SW480 (cell line): ENCODE measurements around the gene SLC1A2.
A peak's percentile ranks its signal among the peaks of the same experiment; 100 is the strongest.

Experiments
- DNase-seq: peaks from one replicate; pipeline ENCODE4 v3.0.0-alpha.2; 2016; ENCODE audit warnings: low spot score

Gene SLC1A2

GRCh38 chr11:35413598-35413997, 5.8 kb downstream of the SLC1A2 start:
- DNase-seq = no peak

DNA sequence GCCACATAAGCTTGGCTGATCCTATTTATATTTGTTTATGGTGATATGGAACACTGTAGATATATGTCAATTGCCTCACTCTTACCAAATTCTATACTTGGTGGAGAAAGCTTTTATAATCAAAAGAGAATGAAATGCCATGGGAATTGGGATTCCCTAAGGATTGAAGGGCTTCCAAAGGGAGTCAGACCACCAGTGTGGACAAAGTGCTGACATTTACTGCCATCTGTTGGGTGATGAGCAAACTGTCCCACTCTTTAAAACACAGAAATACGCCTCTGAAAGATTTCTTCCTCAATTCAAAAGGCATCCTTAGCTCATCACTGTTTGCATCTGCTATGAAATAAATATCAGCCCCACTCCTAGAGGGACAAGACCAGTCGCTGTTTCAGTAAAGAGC, 7.1 kb downstream of the SLC1A2 start:
- DNase-seq = peak; percentile 46

- DNase-seq = no peak
These were observed 12.3 kb downstream of the SLC1A2 start for GRCh38 chr11:35407041-35407440.

DNA sequence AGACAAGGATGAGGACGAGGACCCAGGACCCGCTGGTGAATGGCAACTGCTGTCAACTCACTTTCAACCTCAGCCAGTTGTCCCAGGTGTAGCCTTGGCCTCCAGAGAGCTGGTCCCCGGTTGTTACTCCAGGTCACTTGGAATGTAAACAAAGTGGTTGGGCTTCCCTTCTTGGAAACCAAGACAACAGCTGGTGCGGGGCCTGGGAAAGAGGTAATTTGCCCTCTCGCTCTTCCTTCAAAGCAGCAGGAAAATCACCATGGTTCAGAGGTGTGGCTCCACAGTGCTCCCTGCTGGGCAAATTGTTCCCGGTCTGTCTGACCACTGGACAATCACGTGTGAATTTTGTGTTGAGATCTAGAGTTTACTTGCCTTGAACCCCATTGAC, 15.0 kb downstream of the SLC1A2 start:
- DNase-seq = no peak

- no peak for DNase-seq
These were observed 15.5 kb downstream of the SLC1A2 start for GRCh38 chr11:35403765-35404387.

DNA sequence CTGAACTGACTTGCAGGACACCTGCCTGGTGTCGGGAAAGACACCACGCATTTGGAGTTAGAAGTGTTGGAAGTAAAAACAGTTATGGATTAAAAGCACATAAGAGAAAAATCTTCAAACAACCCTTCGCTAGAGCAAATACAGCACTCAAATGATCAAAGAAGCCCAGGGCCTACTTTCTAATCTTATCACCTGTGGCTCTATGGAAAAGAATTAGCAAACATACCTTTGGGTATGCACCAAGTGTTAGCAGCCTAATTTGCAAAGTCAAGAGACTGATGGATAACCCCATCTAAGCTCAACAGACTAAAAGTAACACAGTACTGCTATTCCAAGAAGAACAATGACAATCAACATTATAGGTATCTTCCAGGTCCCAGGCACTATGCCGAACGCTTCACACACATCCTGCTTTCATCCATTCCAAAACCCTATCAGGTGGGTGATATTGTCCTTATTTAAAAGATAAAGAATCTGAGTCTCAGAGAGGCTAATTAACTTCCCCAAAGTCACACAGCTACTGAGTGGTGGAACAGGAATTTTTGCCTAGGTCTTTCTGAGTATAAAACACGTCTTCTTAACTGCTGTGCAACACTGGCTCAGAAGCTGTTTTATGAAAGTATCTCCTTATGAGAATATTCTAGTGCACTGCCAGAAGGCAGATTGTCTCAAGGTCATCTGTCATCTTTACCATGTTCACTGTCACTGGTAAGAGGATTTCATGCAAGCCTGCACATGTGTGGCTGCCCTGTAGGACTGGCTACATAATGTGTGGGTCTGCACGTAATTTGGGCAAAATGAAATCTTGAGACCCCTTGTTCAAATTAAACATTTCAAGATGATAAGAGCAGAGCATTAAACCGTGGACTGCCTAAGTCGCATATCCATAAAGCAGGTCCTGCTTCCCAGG, 16.4 kb downstream of the SLC1A2 start:
- DNase-seq = no peak

DNA sequence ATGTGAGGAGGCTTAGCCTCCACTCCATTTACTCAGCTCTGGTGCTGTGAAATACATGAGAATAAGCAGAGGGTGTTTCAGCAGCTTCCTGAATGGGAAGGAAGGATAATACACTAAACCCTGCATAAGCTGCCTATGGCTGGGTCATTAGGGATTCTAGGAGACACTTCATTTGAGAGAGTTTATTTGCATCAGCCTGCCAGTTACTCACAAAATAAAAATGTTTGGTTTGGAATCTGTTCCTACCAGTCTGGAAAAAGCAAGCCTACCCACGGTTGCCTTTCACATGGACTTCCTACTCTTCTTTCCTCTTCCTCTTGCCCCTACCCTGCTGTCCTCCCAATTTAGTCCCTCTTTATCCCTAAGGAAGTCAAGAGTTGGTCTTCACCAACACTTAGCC, 20.5 kb downstream of the SLC1A2 start:
- no peak for DNase-seq

DNA sequence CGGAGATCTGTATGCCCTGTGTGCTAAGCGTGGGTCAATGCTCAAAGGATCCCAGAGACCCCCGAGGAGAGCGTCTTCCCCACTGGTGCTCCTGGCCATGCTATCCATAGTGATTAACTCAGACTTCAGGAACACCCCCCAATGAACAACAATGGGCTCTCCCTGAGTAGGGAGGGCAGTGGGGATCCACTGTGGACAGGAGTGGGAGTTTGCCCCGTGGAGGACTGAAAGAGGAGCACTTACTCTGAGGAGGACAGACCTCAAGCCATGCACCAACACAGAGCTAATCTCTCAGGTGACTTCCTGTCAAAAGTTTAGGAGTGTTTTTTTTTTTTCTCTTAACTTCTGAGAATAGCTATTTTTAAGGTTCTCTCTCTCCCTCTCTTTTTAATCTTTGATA, 24.4 kb downstream of the SLC1A2 start:
- DNase-seq = no peak

- DNase-seq = no peak
These were observed 26.3 kb downstream of the SLC1A2 start for GRCh38 chr11:35393098-35393497.

DNA sequence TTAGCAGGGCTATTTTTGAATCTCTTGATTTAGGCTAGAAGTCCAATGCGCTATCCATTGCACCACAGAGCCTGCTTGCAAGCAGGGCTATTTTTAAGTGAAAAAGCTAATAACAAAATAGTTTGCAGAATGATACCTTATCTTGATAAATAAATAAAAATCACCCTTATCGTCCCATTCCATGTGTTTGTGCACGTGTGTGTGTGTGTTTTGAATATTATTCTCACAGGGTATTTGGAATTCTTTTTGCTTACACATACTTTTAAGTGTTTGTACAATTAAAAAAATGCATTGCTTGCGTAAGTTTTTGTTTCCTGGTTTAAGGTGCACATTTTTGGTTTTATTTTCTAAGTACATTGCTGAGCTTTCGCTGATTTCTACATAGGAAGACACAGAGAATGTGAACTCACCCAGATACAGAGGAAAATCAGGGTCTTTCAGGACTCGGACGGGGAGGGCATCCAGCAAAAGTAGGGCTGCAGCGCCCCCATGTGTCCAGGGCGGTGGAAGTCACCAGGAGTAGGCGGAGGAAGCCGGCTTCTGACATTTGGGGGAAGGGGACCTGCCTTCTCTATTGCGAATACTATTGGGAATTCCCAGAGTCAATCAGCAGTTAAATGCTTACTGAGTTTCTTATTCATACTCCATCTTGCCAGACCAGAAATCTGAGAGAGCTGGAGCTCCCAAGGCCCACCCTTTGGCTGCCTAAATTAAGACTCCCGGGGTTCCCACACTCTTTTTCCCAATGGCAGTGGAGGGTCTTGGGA, 27.3 kb downstream of the SLC1A2 start:
- DNase-seq = peak; percentile 74

DNA sequence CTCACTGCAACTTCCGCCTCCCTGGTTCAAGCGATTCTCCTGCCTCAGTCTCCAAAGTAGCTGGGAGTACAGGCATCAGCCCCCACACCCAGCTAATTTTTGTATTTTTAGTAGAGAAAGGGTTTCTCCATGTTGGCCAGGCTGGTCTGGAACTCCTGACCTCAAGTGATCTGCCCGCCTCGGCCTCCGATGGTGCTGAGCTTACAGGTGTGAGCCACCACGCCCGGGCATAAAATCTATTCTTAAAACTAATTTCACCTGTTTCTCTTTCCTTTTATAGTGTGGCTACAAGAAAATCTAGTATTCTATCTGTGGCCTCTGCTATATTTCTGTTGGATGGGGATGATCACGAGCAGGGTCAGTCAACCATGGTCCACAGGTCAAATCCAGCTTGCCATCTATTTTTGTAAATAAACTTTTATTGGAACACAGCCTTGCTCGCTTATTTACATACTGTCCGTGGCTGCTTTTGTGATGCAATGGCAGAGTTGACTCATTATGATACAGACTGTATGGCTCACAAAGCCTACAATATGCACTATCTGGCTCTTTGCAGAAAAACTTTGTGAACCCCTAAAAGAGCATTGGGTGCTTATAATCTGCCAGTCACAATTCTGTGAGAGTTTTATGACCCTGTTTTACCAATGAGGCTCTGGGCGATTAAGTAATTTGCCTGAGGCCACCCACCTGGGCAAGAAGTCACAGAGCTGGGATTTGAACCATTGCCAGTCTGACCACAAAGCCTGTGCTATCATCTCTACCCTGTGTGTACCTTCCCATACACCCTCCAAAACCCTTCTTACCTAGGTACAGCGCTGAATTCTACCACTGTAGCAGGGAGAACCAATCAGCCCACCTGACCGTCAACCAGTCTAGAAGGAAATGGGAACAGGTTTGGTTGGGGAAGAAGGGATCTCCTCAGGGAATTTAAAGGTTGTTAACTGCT, 28.3 kb downstream of the SLC1A2 start:
- peak; percentile 50 for DNase-seq

GRCh38 chr11:35389897-35390465, 29.4 kb downstream of the SLC1A2 start:
- DNase-seq = no peak

DNA sequence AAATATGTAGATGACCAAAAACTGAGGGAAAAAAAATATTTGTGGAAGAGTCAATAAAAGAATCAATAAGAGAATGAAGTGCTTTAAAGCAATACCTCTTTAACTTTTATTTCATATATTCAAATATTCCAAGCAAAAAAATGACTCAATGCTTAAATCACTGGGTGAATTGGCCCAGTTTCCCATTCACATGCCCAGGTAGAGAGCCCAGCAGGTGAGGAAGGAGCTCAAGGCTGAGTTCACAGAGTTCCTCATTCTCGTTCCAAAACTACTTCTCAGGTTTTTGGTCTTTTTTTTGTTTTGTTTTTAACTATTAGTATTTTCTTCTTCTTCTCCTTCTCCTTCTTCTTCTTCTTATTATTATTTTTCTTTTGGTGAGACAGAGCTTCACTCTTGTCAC, 30.2 kb downstream of the SLC1A2 start:
- no peak for DNase-seq

DNA sequence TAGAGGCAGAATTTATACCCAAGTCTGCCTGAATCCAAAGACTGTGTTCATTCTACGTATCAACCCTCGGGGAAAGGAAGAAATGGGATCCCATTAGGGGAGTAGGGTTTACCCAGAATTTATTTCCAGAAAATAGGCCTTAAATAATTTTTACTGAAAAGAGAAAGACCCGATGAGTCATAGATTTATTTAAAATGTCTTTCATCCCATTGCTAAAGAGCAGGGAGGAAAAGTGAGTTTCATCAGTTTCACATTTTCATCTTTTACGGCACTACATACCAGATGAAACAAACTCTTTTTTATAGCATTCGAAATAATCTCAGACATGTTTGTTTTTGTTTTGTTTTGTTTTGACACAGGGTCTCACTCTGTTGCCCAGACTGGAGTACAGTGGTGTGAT, 31.3 kb downstream of the SLC1A2 start:
- DNase-seq = no peak

DNA sequence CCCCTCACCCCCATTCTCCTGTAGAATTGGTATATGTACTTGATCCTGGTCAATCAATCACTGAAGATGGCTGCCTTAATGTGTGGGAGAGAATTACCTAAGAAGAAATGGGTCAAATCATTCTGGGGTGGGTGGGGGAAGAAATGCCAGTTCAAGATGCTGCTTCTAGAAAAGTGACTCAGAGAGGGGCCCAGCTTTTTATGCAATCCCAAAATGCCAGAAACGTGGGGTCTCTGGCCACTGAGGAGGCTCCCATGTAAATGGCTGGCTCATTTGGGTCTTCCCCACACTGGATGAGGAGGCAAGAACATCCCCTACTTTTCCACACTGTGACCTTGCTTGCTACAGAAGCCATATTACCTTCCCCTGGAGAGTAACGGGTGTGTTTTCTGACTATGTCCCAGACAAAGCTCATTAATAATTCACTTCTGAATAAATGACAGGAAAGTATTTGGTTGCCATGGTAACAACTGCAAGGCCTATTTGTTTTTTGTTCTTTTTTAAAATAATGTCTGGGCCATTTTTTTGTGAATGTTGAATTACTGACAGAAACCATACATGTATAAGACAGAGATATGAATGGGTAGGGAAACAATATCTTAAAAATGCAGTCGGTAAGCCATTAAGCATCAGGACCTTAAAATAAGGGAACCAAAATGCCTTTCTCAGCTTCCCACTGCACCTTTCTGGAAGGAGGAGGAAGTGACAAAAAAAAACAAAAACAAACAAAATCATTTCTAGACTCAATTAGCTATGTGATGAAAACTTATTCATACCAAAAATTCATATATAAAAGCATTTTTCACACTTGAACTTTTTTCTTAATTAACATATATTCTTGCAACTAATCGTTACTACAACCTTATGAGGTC, 32.0 kb downstream of the SLC1A2 start:
- no peak for DNase-seq

DNA sequence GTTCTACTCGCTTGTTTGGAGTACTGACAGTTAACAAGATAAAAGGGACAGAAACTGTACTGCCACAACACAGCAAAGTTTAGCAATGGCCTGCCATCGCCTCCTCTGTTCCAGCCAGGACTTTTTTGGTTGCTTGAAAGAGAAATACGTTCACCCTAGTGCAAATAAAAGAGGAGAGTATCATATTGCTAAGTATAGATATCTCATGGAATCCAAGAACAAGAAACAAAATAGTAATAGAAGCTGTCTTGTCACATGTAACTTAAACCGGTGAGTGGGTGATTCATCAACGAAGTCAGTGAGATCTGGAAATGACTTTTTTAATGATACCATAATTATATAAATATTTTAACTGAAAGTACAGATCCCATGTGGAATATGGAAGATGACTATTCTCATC, 35.4 kb downstream of the SLC1A2 start:
- DNase-seq = no peak

DNA sequence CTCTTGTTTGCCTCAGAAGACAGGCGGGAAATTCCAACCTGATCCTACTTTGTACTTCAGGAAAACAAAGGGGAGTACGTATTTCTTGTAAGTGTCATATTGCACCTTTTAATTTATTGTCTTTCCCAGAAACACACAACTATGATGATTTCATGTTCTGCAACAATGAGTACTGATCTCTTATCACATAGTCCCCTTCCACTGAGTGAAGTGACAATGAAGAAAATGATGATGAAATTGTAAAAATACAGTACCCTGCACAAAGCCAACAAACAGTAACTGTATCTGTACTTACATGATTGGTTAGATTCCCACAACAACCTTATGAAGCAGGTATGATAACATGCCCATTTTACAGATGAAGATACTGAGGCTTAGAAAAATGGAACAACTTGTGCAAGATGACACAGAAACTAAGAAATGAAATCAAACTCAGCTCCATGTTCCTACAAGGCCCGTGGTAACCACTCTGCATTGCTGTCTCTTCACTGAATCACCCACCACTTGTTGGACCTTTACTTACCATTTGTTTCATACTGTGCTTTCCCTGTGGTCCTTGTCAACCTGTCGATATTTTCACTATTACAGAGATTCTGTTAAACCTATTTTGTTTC, 37.5 kb downstream of the SLC1A2 start:
- no peak for DNase-seq

GRCh38 chr11:35380603-35381002, 38.8 kb downstream of the SLC1A2 start:
- DNase-seq = no peak

DNA sequence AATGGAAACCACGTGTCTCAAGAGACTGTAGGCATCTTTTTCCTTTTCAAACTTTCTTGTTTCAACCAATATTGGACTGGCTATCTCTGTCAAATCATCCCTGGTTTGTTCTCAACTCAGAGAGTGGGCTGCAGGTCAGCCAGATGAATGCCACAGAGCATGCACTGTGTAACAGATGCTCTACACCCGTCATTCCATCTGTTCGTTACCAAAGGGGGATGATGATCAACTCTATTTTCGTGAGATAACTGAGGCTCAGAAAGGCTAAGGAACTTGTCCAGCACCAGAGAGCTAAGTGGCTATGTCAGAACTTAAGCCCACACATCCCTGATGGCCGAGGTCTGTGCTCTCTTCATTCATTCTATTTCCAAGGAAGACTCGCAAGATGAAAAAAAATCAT, 42.1 kb downstream of the SLC1A2 start:
- no peak for DNase-seq

DNA sequence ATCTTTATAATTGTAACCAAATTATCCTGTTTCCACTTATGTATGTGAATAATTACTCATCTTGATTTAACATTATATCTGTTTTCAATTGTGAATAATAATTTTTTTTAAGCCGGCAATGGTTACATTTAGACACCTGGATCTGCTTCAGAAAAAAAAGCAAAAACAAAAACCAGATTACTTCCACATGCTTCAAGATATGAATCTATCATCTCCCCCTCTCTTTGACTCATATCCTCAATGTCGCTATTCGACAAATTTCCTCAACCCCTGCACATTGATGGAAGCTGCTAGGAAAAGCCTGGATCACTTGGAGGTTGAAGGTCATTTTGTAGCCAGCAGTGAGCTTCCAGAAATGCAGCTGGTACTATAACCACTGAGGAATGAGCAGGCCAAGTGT, 42.7 kb downstream of the SLC1A2 start:
- DNase-seq = no peak
